ENCODE data around the gene KRT75.
"Not testable (repeated sequence)": the region's sequence is repeated elsewhere in the genome, so short reads cannot be mapped to it uniquely, and the experiment has no call there.

Gene KRT75

GRCh38 chr12:52419656-52420055, 14.5 kb downstream of the KRT75 start:
- no peaks in the 10 kb centered on the region for H3K4me1 ChIP-seq (ENCODE audit: insufficient read depth, low read length)
- no peaks in the 10 kb centered on the region for H3K36me3 ChIP-seq (ENCODE audit: insufficient read depth, low read length)
- no peak overlapping the region for H3K4me3 ChIP-seq (ENCODE audit: low read length)
- H3K27me3 ChIP-seq (ENCODE audit: insufficient read depth, low read length) = peaks cover 9% of the 10 kb centered on the region
- no peak overlapping the region for H2AFZ ChIP-seq (ENCODE audit: low read depth, low read length)
- H3K9me3 ChIP-seq (ENCODE audit: low read length) = no peaks in the 10 kb centered on the region

GRCh38 chr12:52418576-52419110, 15.5 kb downstream of the KRT75 start:
- Histone ChIP-seq H3K27me3 (ENCODE audit: insufficient read depth, low read length) (peaks cover 9% of the 10 kb centered on the region), H2AFZ (ENCODE audit: low read depth, low read length) (no peak overlapping the region), H3K36me3 (ENCODE audit: insufficient read depth, low read length) (no peaks in the 10 kb centered on the region), H3K4me3 (ENCODE audit: low read length) (no peak overlapping the region), H3K4me1 (ENCODE audit: insufficient read depth, low read length) (no peaks in the 10 kb centered on the region), H3K9me3 (ENCODE audit: low read length) (no peaks in the 10 kb centered on the region)

- H3K4me1 ChIP-seq (ENCODE audit: insufficient read depth, low read length) = no peaks in the 10 kb centered on the region
- no peaks in the 10 kb centered on the region for H3K36me3 ChIP-seq (ENCODE audit: insufficient read depth, low read length)
- H3K27me3 ChIP-seq (ENCODE audit: insufficient read depth, low read length) = peaks cover 3% of the 10 kb centered on the region
- H2AFZ ChIP-seq (ENCODE audit: low read depth, low read length) = no peak overlapping the region
- H3K4me3 ChIP-seq (ENCODE audit: low read length) = no peak overlapping the region
- no peaks in the 10 kb centered on the region for H3K9me3 ChIP-seq (ENCODE audit: low read length)
These were observed 16.4 kb downstream of the KRT75 start for GRCh38 chr12:52417740-52418139.

GRCh38 chr12:52416795-52417194, 17.4 kb downstream of the KRT75 start:
- no peak overlapping the region for H2AFZ ChIP-seq (ENCODE audit: low read depth, low read length)
- H3K4me3 ChIP-seq (ENCODE audit: low read length) = no peak overlapping the region
- no peaks in the 10 kb centered on the region for H3K36me3 ChIP-seq (ENCODE audit: insufficient read depth, low read length)
- no peaks in the 10 kb centered on the region for H3K4me1 ChIP-seq (ENCODE audit: insufficient read depth, low read length)
- no peaks in the 10 kb centered on the region for H3K9me3 ChIP-seq (ENCODE audit: low read length)
- H3K27me3 ChIP-seq (ENCODE audit: insufficient read depth, low read length) = no peaks in the 10 kb centered on the region

GRCh38 chr12:52415870-52416750, 18.1 kb downstream of the KRT75 start:
- Histone ChIP-seq H3K9me3 (ENCODE audit: low read length) (no peaks in the 10 kb centered on the region), H3K4me3 (ENCODE audit: low read length) (no peak overlapping the region), H3K36me3 (ENCODE audit: insufficient read depth, low read length) (no peaks in the 10 kb centered on the region), H3K4me1 (ENCODE audit: insufficient read depth, low read length) (no peaks in the 10 kb centered on the region), H3K27me3 (ENCODE audit: insufficient read depth, low read length) (no peaks in the 10 kb centered on the region), H2AFZ (ENCODE audit: low read depth, low read length) (no peak overlapping the region)

GRCh38 chr12:52414936-52415335, 19.2 kb downstream of the KRT75 start:
- H3K9me3 ChIP-seq (ENCODE audit: low read length) = no peaks in the 10 kb centered on the region
- no peaks in the 10 kb centered on the region for H3K36me3 ChIP-seq (ENCODE audit: insufficient read depth, low read length)
- H3K27me3 ChIP-seq (ENCODE audit: insufficient read depth, low read length) = no peaks in the 10 kb centered on the region
- H2AFZ ChIP-seq (ENCODE audit: low read depth, low read length) = no peak overlapping the region
- H3K4me1 ChIP-seq (ENCODE audit: insufficient read depth, low read length) = no peaks in the 10 kb centered on the region
- no peak overlapping the region for H3K4me3 ChIP-seq (ENCODE audit: low read length)

GRCh38 chr12:52413782-52414345, 20.3 kb downstream of the KRT75 start:
- Histone ChIP-seq H3K4me1 (ENCODE audit: insufficient read depth, low read length) (no peaks in the 10 kb centered on the region), H3K4me3 (ENCODE audit: low read length) (no peak overlapping the region)

GRCh38 chr12:52413202-52413601, 21.0 kb downstream of the KRT75 start:
- no peak overlapping the region for H2AFZ ChIP-seq (ENCODE audit: low read depth, low read length)
- H3K4me1 ChIP-seq (ENCODE audit: insufficient read depth, low read length) = no peaks in the 10 kb centered on the region
- no peaks in the 10 kb centered on the region for H3K27me3 ChIP-seq (ENCODE audit: insufficient read depth, low read length)
- no peak overlapping the region for H3K4me3 ChIP-seq (ENCODE audit: low read length)
- no peaks in the 10 kb centered on the region for H3K36me3 ChIP-seq (ENCODE audit: insufficient read depth, low read length)
- no peaks in the 10 kb centered on the region for H3K9me3 ChIP-seq (ENCODE audit: low read length)

More at GRCh38 chr12:52413782-52414345, 20.3 kb downstream of the KRT75 start:
- Histone ChIP-seq H3K27me3 (ENCODE audit: insufficient read depth, low read length) (no peaks in the 10 kb centered on the region), H3K36me3 (ENCODE audit: insufficient read depth, low read length) (no peaks in the 10 kb centered on the region), H2AFZ (ENCODE audit: low read depth, low read length) (no peak overlapping the region), H3K9me3 (ENCODE audit: low read length) (no peaks in the 10 kb centered on the region)

- H3K9me3 ChIP-seq (ENCODE audit: low read length) = no peaks in the 10 kb centered on the region
- H3K36me3 ChIP-seq (ENCODE audit: insufficient read depth, low read length) = no peaks in the 10 kb centered on the region
- H3K4me3 ChIP-seq (ENCODE audit: low read length) = no peak overlapping the region
- H3K27me3 ChIP-seq (ENCODE audit: insufficient read depth, low read length) = no peaks in the 10 kb centered on the region
- H2AFZ ChIP-seq (ENCODE audit: low read depth, low read length) = no peak overlapping the region
- H3K4me1 ChIP-seq (ENCODE audit: insufficient read depth, low read length) = no peaks in the 10 kb centered on the region
These were observed 22.4 kb downstream of the KRT75 start for GRCh38 chr12:52411815-52412214.

GRCh38 chr12:52410589-52411248, 23.5 kb downstream of the KRT75 start:
- not testable (repeated sequence) for H3K4me3 ChIP-seq (ENCODE audit: low read length); H3K9me3 ChIP-seq (ENCODE audit: low read length); H3K4me1 ChIP-seq (ENCODE audit: insufficient read depth, low read length); H3K36me3 ChIP-seq (ENCODE audit: insufficient read depth, low read length); H3K27me3 ChIP-seq (ENCODE audit: insufficient read depth, low read length); H2AFZ ChIP-seq (ENCODE audit: low read depth, low read length)

GRCh38 chr12:52407918-52408317, 26.3 kb downstream of the KRT75 start:
- H3K36me3 ChIP-seq (ENCODE audit: insufficient read depth, low read length) = no peaks in the 10 kb centered on the region
- no peak overlapping the region for H3K4me3 ChIP-seq (ENCODE audit: low read length)
- H3K27me3 ChIP-seq (ENCODE audit: insufficient read depth, low read length) = no peaks in the 10 kb centered on the region
- no peak overlapping the region for H2AFZ ChIP-seq (ENCODE audit: low read depth, low read length)
- no peaks in the 10 kb centered on the region for H3K4me1 ChIP-seq (ENCODE audit: insufficient read depth, low read length)
- H3K9me3 ChIP-seq (ENCODE audit: low read length) = no peaks in the 10 kb centered on the region

GRCh38 chr12:52405922-52406385, 28.2 kb downstream of the KRT75 start, which contains the start of gene KRT82:
KRT82 (minus strand) TSS chr12:52406335; CDS start chr12:52406277, 58 bp downstream.
- H3K4me1 ChIP-seq (ENCODE audit: insufficient read depth, low read length) = no peaks in the 10 kb centered on the region
- H3K27me3 ChIP-seq (ENCODE audit: insufficient read depth, low read length) = no peaks in the 10 kb centered on the region
- H3K4me3 ChIP-seq (ENCODE audit: low read length) = no peak within 1 kb of the TSS
- no peak within 1 kb of the TSS for H2AFZ ChIP-seq (ENCODE audit: low read depth, low read length)
- H3K9me3 ChIP-seq (ENCODE audit: low read length) = no peaks in the 10 kb centered on the region
- no peaks in the 10 kb centered on the region for H3K36me3 ChIP-seq (ENCODE audit: insufficient read depth, low read length)

- Histone ChIP-seq H3K27me3 (ENCODE audit: insufficient read depth, low read length) (no peaks in the 10 kb centered on the region), H3K9me3 (ENCODE audit: low read length) (no peaks in the 10 kb centered on the region), H3K4me1 (ENCODE audit: insufficient read depth, low read length) (no peaks in the 10 kb centered on the region), H3K4me3 (ENCODE audit: low read length) (no peak overlapping the region), H2AFZ (ENCODE audit: low read depth, low read length) (no peak overlapping the region), H3K36me3 (ENCODE audit: insufficient read depth, low read length) (no peaks in the 10 kb centered on the region)
These were observed 29.2 kb downstream of the KRT75 start for GRCh38 chr12:52404951-52405350.

Measured in neuron (in vitro differentiated cells).